ENCODE measurements around the gene SIRT6.

- TF ChIP-seq, protein P1, sequence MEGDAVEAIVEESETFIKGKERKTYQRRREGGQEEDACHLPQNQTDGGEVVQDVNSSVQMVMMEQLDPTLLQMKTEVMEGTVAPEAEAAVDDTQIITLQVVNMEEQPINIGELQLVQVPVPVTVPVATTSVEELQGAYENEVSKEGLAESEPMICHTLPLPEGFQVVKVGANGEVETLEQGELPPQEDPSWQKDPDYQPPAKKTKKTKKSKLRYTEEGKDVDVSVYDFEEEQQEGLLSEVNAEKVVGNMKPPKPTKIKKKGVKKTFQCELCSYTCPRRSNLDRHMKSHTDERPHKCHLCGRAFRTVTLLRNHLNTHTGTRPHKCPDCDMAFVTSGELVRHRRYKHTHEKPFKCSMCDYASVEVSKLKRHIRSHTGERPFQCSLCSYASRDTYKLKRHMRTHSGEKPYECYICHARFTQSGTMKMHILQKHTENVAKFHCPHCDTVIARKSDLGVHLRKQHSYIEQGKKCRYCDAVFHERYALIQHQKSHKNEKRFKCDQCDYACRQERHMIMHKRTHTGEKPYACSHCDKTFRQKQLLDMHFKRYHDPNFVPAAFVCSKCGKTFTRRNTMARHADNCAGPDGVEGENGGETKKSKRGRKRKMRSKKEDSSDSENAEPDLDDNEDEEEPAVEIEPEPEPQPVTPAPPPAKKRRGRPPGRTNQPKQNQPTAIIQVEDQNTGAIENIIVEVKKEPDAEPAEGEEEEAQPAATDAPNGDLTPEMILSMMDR (IDR thresholded peaks at IDR 0.05): no peak
- no peak for TF ChIP-seq ZFX (IDR thresholded peaks at IDR 0.05; ENCODE audit: borderline replicate concordance)
Observed at GRCh38 chr19:4199699-4200293, 17.4 kb upstream of the SIRT6 start.

All from 22Rv1 (cell line).